Epithelial cell of esophagus (primary cell): ENCODE results near the gene LRIG1.

Source experiments
- DNase-seq: peaks from one replicate; pipeline ENCODE4 v3.0.0; 2010; ENCODE audit warnings: low read depth
- H3K4me3 ChIP-seq: 2 replicates; pipeline ENCODE4 v1.5.1; 2011; ENCODE audit warnings: mild to moderate bottlenecking, low read length, control low read depth
- TF ChIP-seq, protein P1 (sequence below): IDR thresholded peaks from 2 replicates; pipeline ENCODE4 v1.5.1; 2011; ENCODE audit warnings: low read depth, mild to moderate bottlenecking, low read length, control low read depth, inconsistent platforms; ENCODE audit not compliant: insufficient read depth; ENCODE audit errors: missing control alignments

Gene LRIG1

DNA sequence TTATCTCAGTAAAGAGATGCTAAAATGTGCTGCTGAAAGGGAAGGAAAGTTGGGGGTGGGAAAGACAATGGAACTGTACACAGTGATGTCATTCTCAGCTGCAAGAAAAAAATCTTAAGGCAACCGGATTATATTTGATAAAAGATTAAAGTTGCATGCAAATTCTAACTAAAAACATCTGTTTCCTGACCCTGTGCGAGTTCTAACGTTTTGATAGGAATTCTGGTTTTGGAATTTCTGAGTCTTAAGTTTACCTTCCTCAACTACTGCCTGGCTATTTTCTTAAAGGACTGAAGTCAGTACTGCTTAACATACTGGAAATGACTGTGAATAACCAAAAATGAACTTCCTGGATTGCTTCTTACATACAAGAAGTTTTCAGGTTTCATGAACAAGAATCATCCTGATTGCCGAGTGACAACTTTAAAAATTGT is 164.5 kb downstream of the LRIG1 start:
- no peak overlapping the region for H3K4me3 ChIP-seq
- DNase-seq: no peak
- TF ChIP-seq, protein P1, sequence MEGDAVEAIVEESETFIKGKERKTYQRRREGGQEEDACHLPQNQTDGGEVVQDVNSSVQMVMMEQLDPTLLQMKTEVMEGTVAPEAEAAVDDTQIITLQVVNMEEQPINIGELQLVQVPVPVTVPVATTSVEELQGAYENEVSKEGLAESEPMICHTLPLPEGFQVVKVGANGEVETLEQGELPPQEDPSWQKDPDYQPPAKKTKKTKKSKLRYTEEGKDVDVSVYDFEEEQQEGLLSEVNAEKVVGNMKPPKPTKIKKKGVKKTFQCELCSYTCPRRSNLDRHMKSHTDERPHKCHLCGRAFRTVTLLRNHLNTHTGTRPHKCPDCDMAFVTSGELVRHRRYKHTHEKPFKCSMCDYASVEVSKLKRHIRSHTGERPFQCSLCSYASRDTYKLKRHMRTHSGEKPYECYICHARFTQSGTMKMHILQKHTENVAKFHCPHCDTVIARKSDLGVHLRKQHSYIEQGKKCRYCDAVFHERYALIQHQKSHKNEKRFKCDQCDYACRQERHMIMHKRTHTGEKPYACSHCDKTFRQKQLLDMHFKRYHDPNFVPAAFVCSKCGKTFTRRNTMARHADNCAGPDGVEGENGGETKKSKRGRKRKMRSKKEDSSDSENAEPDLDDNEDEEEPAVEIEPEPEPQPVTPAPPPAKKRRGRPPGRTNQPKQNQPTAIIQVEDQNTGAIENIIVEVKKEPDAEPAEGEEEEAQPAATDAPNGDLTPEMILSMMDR: no peak

DNA sequence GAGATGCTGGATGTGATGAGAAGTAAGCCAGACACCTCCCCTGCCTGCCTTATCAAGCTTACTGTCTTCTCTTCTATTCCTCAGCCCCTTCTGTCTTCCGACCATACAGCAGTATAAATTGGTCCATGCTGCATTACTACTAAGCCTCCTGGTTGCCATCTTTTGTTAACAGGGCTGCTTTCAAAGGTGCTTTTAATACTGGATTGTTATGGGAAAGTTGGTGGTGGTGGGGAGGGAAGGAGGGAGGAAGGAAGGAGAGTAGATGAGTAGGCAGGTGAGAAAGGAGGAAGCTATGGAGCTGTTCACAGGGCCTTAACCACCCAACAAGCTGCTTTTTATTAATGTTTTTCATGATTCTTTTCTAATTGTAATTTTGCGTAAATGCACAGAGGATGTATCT is 165.2 kb downstream of the LRIG1 start:
- TF ChIP-seq, protein P1: no peak
- no peak overlapping the region for H3K4me3 ChIP-seq
- no peak for DNase-seq
